Measurements from ENCODE around the gene MRPL1. TPM values are rescaled to one million over a fixed set of nuclear protein-coding genes. Genes with fewer than 3 reads are reported as not detected.

The MRPL1 gene
- total and polyA plus RNA-seq, 2 of the 13 experiments (the other 11 are each of a cell fraction or from before 2014, with no cell fraction given), result 23.3 to 61.5 TPM

DNA sequence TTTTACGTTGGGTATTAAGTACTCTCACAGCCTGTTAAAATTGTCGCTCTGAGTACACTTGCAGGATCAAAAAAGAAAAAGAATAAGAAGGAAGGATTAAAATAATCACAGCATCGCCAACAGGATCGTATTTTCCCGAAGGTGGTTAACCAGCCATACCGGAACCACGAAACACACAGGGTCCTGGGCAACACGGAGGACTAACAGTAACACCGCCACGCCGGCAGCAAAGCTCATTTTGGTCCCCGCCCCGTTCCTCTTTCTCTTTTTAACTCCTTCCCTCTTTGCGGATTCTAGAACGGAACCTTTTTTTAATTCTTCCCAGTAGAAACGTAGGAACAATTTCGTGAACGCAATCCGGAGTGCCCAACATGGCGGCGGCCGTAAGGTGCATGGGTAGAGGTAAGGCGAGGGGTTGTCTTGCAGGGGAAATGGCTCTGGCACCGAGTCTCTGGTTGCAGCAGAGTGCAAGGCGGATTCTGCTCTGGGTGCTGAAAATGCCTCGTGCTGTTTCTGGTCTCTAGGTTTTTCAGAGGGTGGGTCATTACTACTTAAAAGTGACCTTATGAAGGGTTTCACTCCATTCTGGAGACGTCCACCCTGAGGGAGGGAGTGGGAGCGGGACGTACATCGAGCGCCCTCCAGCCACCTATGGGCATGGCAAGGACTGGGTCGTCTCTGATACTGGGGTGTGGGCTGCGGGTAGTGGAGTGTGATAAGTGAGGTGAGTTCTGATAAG is at the start of gene MRPL1 (continued):
- TF ChIP-seq MED13 (CRISPR knock-in tag; IDR thresholded peaks at IDR 0.05), result peak; percentile 71; the same call in 1 of the 2 replicates
- peak; percentile 90 for TF ChIP-seq BRD4 (CRISPR knock-in tag; IDR thresholded peaks at IDR 0.05)
- no peak for TF ChIP-seq KLF13 (CRISPR knock-in tag; IDR thresholded peaks at IDR 0.05)
- no peak for TF ChIP-seq U2AF1 (optimal IDR thresholded peaks at IDR 0.05; ENCODE audit: low read depth, low read length)
- TF ChIP-seq KLF12 (CRISPR knock-in tag; IDR thresholded peaks at IDR 0.05; ENCODE audit: borderline replicate concordance), result 0 out of 2 replicates have a peak, but pooled peaks have one; percentile 39
- TF ChIP-seq ZNF737 (CRISPR knock-in tag; IDR thresholded peaks at IDR 0.05; ENCODE audit: borderline replicate concordance), result no peak
- peak; percentile 70; the same call in 1 of the 2 replicates for TF ChIP-seq ZNF44 (CRISPR knock-in tag; IDR thresholded peaks at IDR 0.05)
- TF ChIP-seq ZNF138 (CRISPR knock-in tag; IDR thresholded peaks at IDR 0.05; ENCODE audit: low read depth), result peak; percentile 63; the same call in 1 of the 2 replicates
- TF ChIP-seq ZNF776 (CRISPR knock-in tag; IDR thresholded peaks at IDR 0.05), result no peak
- TF ChIP-seq TIGD3 (CRISPR knock-in tag; IDR thresholded peaks at IDR 0.05; ENCODE audit: borderline replicate concordance), result no peak; the same call in 1 of the 2 replicates
- TF ChIP-seq CEBPZ (IDR thresholded peaks at IDR 0.05; ENCODE audit: low read length), result no peak
- peak; percentile 60 for TF ChIP-seq SIX4 (CRISPR knock-in tag; IDR thresholded peaks at IDR 0.05)
- TF ChIP-seq ZNF672 (CRISPR knock-in tag; IDR thresholded peaks at IDR 0.05), result no peak
- peak; percentile 96; the same call in 1 of the 2 replicates for TF ChIP-seq ZNF33A (CRISPR knock-in tag; IDR thresholded peaks at IDR 0.05; ENCODE audit: borderline replicate concordance)
- peak; percentile 13; the same call in 1 of the 2 replicates for TF ChIP-seq ISX (CRISPR knock-in tag; conservative IDR thresholded peaks at IDR 0.05)
- TF ChIP-seq, protein P1, sequence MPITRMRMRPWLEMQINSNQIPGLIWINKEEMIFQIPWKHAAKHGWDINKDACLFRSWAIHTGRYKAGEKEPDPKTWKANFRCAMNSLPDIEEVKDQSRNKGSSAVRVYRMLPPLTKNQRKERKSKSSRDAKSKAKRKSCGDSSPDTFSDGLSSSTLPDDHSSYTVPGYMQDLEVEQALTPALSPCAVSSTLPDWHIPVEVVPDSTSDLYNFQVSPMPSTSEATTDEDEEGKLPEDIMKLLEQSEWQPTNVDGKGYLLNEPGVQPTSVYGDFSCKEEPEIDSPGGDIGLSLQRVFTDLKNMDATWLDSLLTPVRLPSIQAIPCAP (CRISPR knock-in tag; IDR thresholded peaks at IDR 0.05; ENCODE audit: low read depth), result no peak
- peak; percentile 98 for TF ChIP-seq YY1 (IDR thresholded peaks at IDR 0.05; ENCODE audit: insufficient read depth, insufficient replicate concordance, low read depth, low read length)
- TF ChIP-seq SNAI1 (CRISPR knock-in tag; IDR thresholded peaks at IDR 0.05; ENCODE audit: borderline replicate concordance), result peak; percentile 52; the same call in 1 of the 2 replicates
- TF ChIP-seq ZMYM4 (CRISPR knock-in tag; IDR thresholded peaks at IDR 0.05), result peak; percentile 91
- peak; percentile 77; the same call in 1 of the 2 replicates for TF ChIP-seq MBD4 (IDR thresholded peaks at IDR 0.05; ENCODE audit: borderline replicate concordance, low read length)
- no peak; the same call in 1 of the 2 replicates for TF ChIP-seq KLF9 (CRISPR knock-in tag; IDR thresholded peaks at IDR 0.05; ENCODE audit: low read depth)
- TF ChIP-seq ZNF891 (CRISPR knock-in tag; IDR thresholded peaks at IDR 0.05), result peak; percentile 91
